Activated CD4-positive, alpha-beta T cell treated with anti-CD3 and anti-CD28 coated beads, Interleukin-2, amount 50 U/mL, for 16 hours (primary cell): ENCODE results near the gene CACNA1D.

Experiments used
- DNase-seq: peaks from one replicate; pipeline ENCODE4 v3.0.0-alpha.2; 2020

The CACNA1D gene

GRCh38 chr3:53795789-53796560 lies 301.6 kb downstream of the CACNA1D start:
- DNase-seq, result no peak

GRCh38 chr3:53798144-53798543 lies 303.7 kb downstream of the CACNA1D start:
- no peak for DNase-seq

GRCh38 chr3:53799338-53799865 lies 305.0 kb downstream of the CACNA1D start:
- DNase-seq, result no peak

GRCh38 chr3:53800041-53800906 lies 305.9 kb downstream of the CACNA1D start:
- DNase-seq, result no peak

GRCh38 chr3:53801319-53801718 lies 306.9 kb downstream of the CACNA1D start:
- DNase-seq, result no peak

- no peak for DNase-seq
Measured at GRCh38 chr3:53802256-53802880, 308.0 kb downstream of the CACNA1D start.

GRCh38 chr3:53803124-53803815 lies 308.9 kb downstream of the CACNA1D start:
- no peak for DNase-seq

- DNase-seq, result no peak
Measured at GRCh38 chr3:53803816-53804695, 309.6 kb downstream of the CACNA1D start.

GRCh38 chr3:53804697-53805462 lies 310.5 kb downstream of the CACNA1D start:
- DNase-seq, result no peak

GRCh38 chr3:53805463-53806159 lies 311.2 kb downstream of the CACNA1D start:
- no peak for DNase-seq

GRCh38 chr3:53806182-53807116 lies 312.0 kb downstream of the CACNA1D start:
- no peak for DNase-seq

- DNase-seq, result no peak
Measured at GRCh38 chr3:53807117-53807810, 312.9 kb downstream of the CACNA1D start.

GRCh38 chr3:53808496-53808895 lies 314.1 kb downstream of the CACNA1D start:
- DNase-seq, result no peak

- no peak for DNase-seq
Measured at GRCh38 chr3:53809267-53809666, 314.9 kb downstream of the CACNA1D start.

- no peak for DNase-seq
Measured at GRCh38 chr3:53809764-53810400, 315.5 kb downstream of the CACNA1D start.

GRCh38 chr3:53811143-53811927 lies 316.9 kb downstream of the CACNA1D start:
- no peak for DNase-seq

GRCh38 chr3:53812434-53812833 lies 318.0 kb downstream of the CACNA1D start:
- DNase-seq, result no peak
